GM11168 (cell line): ENCODE measurements around the gene MPRIP.

Source experiments
- in situ Hi-C: fragments of 300-500 bp; cut with MboI; formaldehyde crosslinking; loops from one replicate; pipeline ENCODE4 v1.12.0; 2022; ENCODE audit warnings: low sequenced_read_pairs; ENCODE audit not compliant: unreplicated experiment

Gene MPRIP

GRCh38 chr17:17102176-17102575 lies 59.9 kb downstream of the MPRIP start:
- in situ Hi-C loops: no loop called here

GRCh38 chr17:17103160-17103559 lies 60.9 kb downstream of the MPRIP start:
- in situ Hi-C loops: no loop called here

GRCh38 chr17:17104036-17104435 lies 61.8 kb downstream of the MPRIP start:
- in situ Hi-C loops: no loop called here

GRCh38 chr17:17104494-17104893 lies 62.2 kb downstream of the MPRIP start:
- in situ Hi-C loops: no loop called here

GRCh38 chr17:17105976-17106375 lies 63.7 kb downstream of the MPRIP start:
- in situ Hi-C loops: no loop called here

- in situ Hi-C loops: no loop called here
These were observed 64.5 kb downstream of the MPRIP start for GRCh38 chr17:17106756-17107155.

- in situ Hi-C loops: no loop called here
These were observed 65.0 kb downstream of the MPRIP start for GRCh38 chr17:17107281-17107680.

GRCh38 chr17:17107891-17108431 lies 65.7 kb downstream of the MPRIP start:
- in situ Hi-C loops: no loop called here

- in situ Hi-C loops: no loop called here
These were observed 66.3 kb downstream of the MPRIP start for GRCh38 chr17:17108451-17109049.

- in situ Hi-C loops: no loop called here
These were observed 67.0 kb downstream of the MPRIP start for GRCh38 chr17:17109256-17109655.

- in situ Hi-C loops: no loop called here
These were observed 67.7 kb downstream of the MPRIP start for GRCh38 chr17:17109907-17110306.

GRCh38 chr17:17110520-17110919 lies 68.3 kb downstream of the MPRIP start:
- in situ Hi-C loops: no loop called here

GRCh38 chr17:17111401-17112393 lies 69.4 kb downstream of the MPRIP start:
- in situ Hi-C loops: no loop called here

- in situ Hi-C loops: no loop called here
These were observed 70.5 kb downstream of the MPRIP start for GRCh38 chr17:17112628-17113200.

GRCh38 chr17:17114592-17115225 lies 72.5 kb downstream of the MPRIP start:
- in situ Hi-C loops: no loop called here

- in situ Hi-C loops: no loop called here
These were observed 73.4 kb downstream of the MPRIP start for GRCh38 chr17:17115620-17116019.

- in situ Hi-C loops: no loop called here
These were observed 74.1 kb downstream of the MPRIP start for GRCh38 chr17:17116406-17116805.

- in situ Hi-C loops: no loop called here
These were observed 75.7 kb downstream of the MPRIP start for GRCh38 chr17:17117923-17118322.

- in situ Hi-C loops: no loop called here
These were observed 76.1 kb downstream of the MPRIP start for GRCh38 chr17:17118399-17118798.

GRCh38 chr17:17119106-17119505 lies 76.8 kb downstream of the MPRIP start:
- in situ Hi-C loops: no loop called here
